GM18508 (cell line): ENCODE results near the gene CMSS1.

Experiments used
- ATAC-seq: cut with Tn5 transposase; IDR thresholded peaks from one replicate; pipeline ENCODE4 v1.9.1; 2021; ENCODE audit warnings: moderate number of reproducible peaks; ENCODE audit not compliant: insufficient read depth, unreplicated experiment

The CMSS1 gene

DNA sequence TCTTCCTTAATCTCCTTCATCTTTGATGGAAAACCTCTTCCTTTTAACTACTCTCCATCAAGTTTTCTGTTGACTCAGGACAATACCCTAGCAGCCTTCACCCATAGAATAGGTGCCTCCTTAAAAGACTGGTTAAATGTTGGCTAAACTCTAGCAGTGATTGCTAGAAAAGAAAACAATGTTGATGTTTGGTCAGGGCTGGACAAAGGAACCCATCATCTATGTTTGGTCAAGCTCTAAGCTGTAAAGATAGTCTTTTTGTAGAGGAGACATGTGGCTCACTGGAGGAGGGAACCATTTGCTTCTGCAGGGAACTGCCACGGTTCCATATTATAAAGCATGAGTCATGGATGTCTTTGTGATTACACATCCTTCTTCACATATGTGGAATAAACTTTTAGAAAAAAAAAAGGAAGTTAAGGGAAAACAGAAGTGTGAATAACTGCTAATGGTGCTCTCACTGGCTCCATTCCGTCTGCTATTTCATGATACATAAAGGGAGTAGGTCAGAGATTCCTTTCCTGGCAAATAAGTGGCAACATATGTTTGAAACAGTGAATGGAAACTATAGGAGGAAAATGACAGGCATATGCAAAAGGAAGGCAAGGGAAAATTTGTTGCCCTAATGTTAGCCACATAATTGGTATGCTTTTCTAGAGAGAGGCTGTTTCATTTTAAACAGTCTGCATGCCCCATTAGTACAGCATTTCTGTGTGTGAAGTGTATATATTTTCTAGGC, 78.2 kb downstream of the CMSS1 start:
- no peak for ATAC-seq

GRCh38 chr3:99896482-99896881, 78.8 kb downstream of the CMSS1 start:
- ATAC-seq = no peak

GRCh38 chr3:99899603-99900002, 81.9 kb downstream of the CMSS1 start:
- ATAC-seq = no peak

DNA sequence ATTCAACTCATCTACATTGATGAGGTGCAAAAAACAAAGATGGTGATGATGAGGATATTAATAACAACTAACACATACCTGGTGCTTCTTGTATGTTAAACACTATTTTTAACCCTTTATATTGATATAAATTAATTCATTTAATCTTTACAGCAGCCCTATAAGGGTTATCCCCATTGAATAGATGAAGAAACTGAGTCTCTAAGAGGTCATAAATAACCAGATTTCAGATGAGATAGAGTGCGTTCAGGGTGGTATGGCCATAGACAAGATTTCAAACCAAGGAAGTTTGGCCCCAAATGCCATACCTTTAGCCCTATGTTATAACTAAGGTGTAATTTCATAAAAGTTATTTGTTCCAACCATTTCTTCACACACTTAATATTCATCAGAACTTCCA, 82.6 kb downstream of the CMSS1 start:
- ATAC-seq = no peak

DNA sequence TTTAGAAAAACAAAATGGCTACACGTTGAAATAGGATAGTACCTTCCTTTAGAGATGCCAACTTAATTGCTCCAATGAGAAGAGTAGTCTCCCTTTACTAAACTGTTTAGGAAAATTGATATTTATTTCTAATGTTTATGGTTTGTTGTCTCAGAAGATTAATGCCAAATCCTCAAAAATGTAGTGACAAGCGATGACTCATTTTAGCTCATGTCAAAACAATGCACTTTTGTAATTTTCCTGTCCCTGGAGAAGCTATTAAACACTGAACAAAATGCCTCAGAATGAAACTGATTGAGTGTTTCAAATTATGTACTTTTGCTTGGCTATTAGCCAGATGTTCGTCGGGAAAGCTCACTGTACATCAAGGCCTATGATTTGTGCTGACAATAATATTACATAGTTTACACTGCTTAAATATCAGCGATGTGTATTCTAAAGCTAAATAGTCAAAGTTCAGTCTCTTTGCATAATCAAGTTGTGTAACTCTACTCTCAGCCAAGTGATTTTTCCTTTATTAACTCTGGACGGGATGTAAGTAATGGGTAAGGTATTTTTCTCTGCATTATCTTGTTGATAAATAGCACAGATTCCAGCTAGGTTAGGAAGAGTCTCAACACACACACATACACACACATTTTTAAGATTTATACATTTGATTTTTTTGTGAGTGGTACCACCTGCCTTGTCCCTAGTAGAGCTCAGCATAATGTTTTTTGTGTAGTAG, 83.7 kb downstream of the CMSS1 start:
- ATAC-seq = no peak

DNA sequence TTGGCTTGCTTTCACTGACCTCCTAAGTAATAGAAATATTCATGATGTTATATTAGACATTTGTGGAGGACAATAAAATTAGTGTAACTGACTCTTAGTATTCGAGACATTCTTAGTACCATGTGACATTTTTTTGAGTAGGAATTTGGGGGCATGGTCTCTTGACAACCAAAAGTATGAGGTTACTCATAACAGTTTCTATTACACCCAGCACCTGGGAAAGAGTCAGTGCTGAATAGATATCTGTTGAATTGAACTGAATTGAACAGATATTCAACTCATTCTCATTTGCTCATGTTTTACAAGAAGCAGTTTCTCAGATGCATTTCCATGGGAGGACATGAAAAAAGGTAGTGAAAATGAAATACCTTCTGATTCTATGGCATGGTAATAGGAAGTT, 84.4 kb downstream of the CMSS1 start:
- ATAC-seq = no peak

GRCh38 chr3:99903869-99904268, 86.2 kb downstream of the CMSS1 start:
- ATAC-seq = no peak

- no peak for ATAC-seq
These were observed 90.4 kb downstream of the CMSS1 start for GRCh38 chr3:99907959-99908544.

GRCh38 chr3:99909714-99910495, 92.2 kb downstream of the CMSS1 start:
- no peak for ATAC-seq

GRCh38 chr3:99910752-99911290, 93.2 kb downstream of the CMSS1 start:
- no peak for ATAC-seq

DNA sequence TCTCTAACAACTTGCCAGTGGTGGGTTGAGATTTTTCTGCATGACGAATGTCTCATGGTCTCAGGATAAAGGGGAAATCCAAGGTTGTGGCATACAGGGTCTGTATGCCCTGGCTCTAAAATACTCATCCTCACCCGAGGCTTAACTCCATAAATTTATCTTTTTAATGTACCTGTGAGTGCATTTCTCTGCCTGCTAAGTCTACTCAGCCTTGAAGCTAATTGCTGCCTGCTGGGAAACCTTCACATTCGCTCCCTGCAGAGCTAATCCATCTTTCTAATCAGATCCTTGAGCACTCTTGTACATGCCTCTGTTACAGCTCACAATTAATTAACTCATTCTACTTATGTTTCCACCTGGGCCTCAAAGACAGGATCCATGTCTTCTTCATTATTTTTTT, 93.8 kb downstream of the CMSS1 start:
- ATAC-seq = no peak

- no peak for ATAC-seq
These were observed 98.3 kb downstream of the CMSS1 start for GRCh38 chr3:99915906-99916432.

DNA sequence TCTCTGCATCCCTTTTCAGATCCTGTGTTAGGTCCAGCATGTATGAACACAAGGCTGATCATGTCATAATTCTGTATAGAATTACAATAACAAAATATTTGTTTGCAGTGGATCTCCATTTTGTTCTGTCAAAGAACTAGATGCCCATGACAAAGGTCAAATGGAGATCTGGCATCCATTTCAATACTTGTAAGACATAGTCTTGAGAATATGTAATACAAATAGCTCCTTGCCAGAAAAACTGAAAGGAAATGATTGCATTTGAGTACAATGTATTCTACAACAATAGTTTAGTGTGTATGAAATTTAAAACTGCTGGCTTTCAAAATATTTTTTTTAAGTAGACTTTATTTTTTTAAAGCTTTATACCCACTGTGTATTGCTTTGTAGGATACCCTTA, 101.1 kb downstream of the CMSS1 start:
- ATAC-seq = no peak

GRCh38 chr3:99919694-99920093, 102.0 kb downstream of the CMSS1 start:
- ATAC-seq = no peak

GRCh38 chr3:99920481-99921376, 103.1 kb downstream of the CMSS1 start:
- no peak for ATAC-seq

DNA sequence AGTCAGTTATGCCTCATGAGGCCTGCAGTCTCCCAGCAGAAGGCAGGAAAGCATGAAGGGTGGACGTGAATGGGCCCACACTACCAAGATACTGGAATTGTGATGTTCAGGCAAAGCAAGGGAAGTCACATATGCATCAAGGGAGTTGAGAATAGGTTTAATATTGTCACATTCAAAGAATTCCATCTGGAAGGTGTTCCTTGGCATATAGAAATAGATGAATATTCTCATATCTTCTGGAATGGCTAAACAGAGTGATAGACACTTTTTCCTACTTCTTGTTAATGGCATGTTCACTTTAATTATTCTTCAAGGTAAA, 103.7 kb downstream of the CMSS1 start:
- no peak for ATAC-seq

- no peak for ATAC-seq
These were observed 104.3 kb downstream of the CMSS1 start for GRCh38 chr3:99921986-99922385.

DNA sequence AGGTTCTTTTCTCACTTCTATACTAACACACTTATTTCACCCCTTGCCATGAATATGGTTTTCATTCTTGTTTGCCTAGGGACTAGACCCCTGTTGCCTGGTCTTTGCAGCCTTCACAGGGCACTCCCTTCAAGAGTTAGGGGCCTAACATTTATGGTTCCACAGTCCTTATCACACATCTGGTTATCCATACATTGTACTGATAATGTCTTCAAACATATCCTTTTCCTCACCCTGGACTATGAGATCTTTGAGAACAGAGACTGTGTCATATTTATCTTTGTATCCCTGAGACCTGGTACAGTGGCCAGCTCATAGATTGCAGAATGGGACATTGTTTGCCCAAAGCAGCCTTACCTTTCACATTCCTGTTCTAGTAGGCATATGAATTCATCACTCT, 106.2 kb downstream of the CMSS1 start:
- no peak for ATAC-seq

DNA sequence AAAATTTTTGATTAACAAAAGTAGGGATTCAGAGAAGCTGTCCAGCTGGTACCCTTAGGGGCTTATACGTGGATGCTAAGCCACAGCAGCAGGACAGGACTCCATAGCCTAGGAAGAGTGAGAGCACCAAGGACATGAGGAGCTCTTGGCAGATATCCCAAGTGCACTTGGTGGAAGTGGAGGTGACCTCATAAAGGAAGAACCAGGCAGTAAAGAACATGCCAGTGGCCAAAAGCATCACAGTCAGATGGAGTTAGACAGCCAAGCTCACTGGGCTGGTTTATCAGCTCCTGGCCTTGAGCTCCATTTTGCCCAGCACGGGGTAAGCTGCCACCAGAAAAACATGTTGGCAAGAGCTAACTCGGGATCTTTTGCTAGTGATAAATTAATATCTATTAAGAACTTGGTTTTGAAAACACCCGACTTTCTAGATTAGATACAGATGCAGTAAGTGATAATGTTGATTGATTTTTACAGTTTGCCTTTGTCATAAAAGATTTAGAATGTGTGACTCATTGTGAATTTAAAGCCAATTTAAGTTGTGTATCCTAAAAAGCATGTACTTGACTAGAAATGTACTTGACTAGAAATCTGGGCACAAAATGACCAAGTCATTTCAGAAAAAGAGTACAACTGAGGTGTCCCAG, 108.0 kb downstream of the CMSS1 start:
- ATAC-seq = no peak
